Hepatocyte (in vitro differentiated cells): ENCODE data around the gene TPGS1. TPM values are rescaled to one million over a fixed set of nuclear protein-coding genes. Genes with fewer than 3 reads are reported as not detected.

Source experiments
- DNase-seq: peaks from one replicate; pipeline ENCODE4 v3.0.0-alpha.2; 2016; ENCODE audit warnings: low spot score
- H2AFZ ChIP-seq: fragments of 200-600 bp; sonication (generic); 2 replicates; pipeline ENCODE4 v1.6.0; 2016; ENCODE audit warnings: antibody characterized with exemption, mild to moderate bottlenecking
- H3K27ac ChIP-seq: fragments of 200-600 bp; sonication (generic); 2 replicates; pipeline ENCODE4 v1.5.1; 2016; ENCODE audit warnings: mild to moderate bottlenecking
- H3K27me3 ChIP-seq: fragments of 200-600 bp; sonication (generic); 2 replicates; pipeline ENCODE4 v1.6.1; 2016
- H3K36me3 ChIP-seq: fragments of 200-600 bp; sonication (generic); replicated peaks from 2 replicates; pipeline ENCODE4 v1.5.1; 2016; ENCODE audit warnings: low read depth; ENCODE audit not compliant: insufficient read depth
- H3K4me1 ChIP-seq: fragments of 200-600 bp; sonication (generic); 2 replicates; pipeline ENCODE4 v1.5.1; 2016; ENCODE audit warnings: mild to moderate bottlenecking, moderate library complexity; ENCODE audit not compliant: insufficient read depth
- H3K4me2 ChIP-seq: fragments of 200-600 bp; sonication (generic); 2 replicates; pipeline ENCODE4 v1.6.0; 2016
- H3K4me3 ChIP-seq: fragments of 200-600 bp; sonication (generic); 2 replicates; pipeline ENCODE4 v1.5.1; 2016; ENCODE audit warnings: mild to moderate bottlenecking
- H3K79me2 ChIP-seq: fragments of 200-600 bp; sonication (generic); 2 replicates; pipeline ENCODE4 v1.6.0; 2017; ENCODE audit warnings: mild to moderate bottlenecking
- H3K9me2 ChIP-seq: fragments of 200-600 bp; sonication (generic); replicated peaks from 2 replicates; pipeline ENCODE4 v1.6.0; 2017; ENCODE audit warnings: mild to moderate bottlenecking; ENCODE audit not compliant: insufficient read depth
- H3K9me3 ChIP-seq: fragments of 200-600 bp; sonication (generic); 2 replicates; pipeline ENCODE4 v1.5.1; 2016; ENCODE audit warnings: low read depth, mild to moderate bottlenecking
- H4K20me1 ChIP-seq: fragments of 200-600 bp; sonication (generic); 2 replicates; pipeline ENCODE4 v1.6.0; 2016; ENCODE audit warnings: mild to moderate bottlenecking; ENCODE audit not compliant: insufficient read depth, poor library complexity, severe bottlenecking
- CTCF ChIP-seq: fragments of 200-600 bp; sonication (generic); IDR thresholded peaks from 2 replicates; pipeline ENCODE4 v1.5.1; 2016; ENCODE audit warnings: antibody characterized with exemption, mild to moderate bottlenecking; ENCODE audit not compliant: poor library complexity
- EZH2 ChIP-seq: fragments of 200-600 bp; sonication (generic); IDR thresholded peaks from 2 replicates; pipeline ENCODE4 v1.6.1; 2016; ENCODE audit warnings: antibody characterized with exemption, mild to moderate bottlenecking, borderline replicate concordance
- EZH2phosphoT487 ChIP-seq: fragments of 200-600 bp; sonication (generic); IDR thresholded peaks from one replicate; pipeline ENCODE4 v1.6.1; 2018; ENCODE audit warnings: antibody characterized with exemption, mild to moderate bottlenecking, low read depth, moderate library complexity; ENCODE audit not compliant: unreplicated experiment, severe bottlenecking
- WGBS: methylation state at CpG from one replicate; pipeline ENCODE4 v1.1.6; 2016; ENCODE audit warnings: low lambda C conversion rate; ENCODE audit errors: missing lambda C conversion rate; 5-methylcytosine and 5-hydroxymethylcytosine counted together
- polyA plus RNA-seq: library from polyadenylated mRNA; unstranded; fragments of >200 nt; fragmentation: Nextera tagmentation; extraction: Ambion mirVana; gene quantifications from 2 replicates; pipeline ENCODE4 v1.2.1, GENCODE V29; 2016
- total RNA-seq: library from RNA; depleted of rRNA; stranded (reverse); fragments of >200 nt; gene quantifications from 2 replicates; pipeline ENCODE4 v1.2.3, GENCODE V29; 2014

Gene TPGS1
- total and polyA plus RNA-seq, 2 experiments from 2014 or later: 44.9 to 61.0 TPM

GRCh38 chr19:508204-509150 lies 1.2 kb downstream of the TPGS1 start:
- 76% methylated on average over 31 of the region's 32 CpGs for whole genome bisulfite sequencing
- peaks cover 21% of the 10 kb centered on the region for H3K79me2 ChIP-seq
- no peak overlapping the region for H2AFZ ChIP-seq
- peaks cover 32% of the 10 kb centered on the region for H3K4me1 ChIP-seq
- peak overlapping the region; percentile 90 for H3K4me2 ChIP-seq
- H3K9me2 ChIP-seq: no peaks in the 10 kb centered on the region
- H4K20me1 ChIP-seq: no peaks in the 10 kb centered on the region
- peak overlapping the region; percentile 81 for H3K27ac ChIP-seq
- H3K4me3 ChIP-seq: peak overlapping the region; percentile 84
- H3K36me3 ChIP-seq: no peaks in the 10 kb centered on the region
- H3K9me3 ChIP-seq: no peaks in the 10 kb centered on the region
- no peak for DNase-seq
- H3K27me3 ChIP-seq: no peaks in the 10 kb centered on the region
- TF ChIP-seq EZH2 (no peak), EZH2phosphoT487 (no peak), CTCF (no peak)

GRCh38 chr19:510606-511100 lies 3.4 kb downstream of the TPGS1 start:
- WGBS: 11% methylated on average over 21 of the region's 21 CpGs
- Histone ChIP-seq H3K36me3 (no peaks in the 10 kb centered on the region), H3K4me3 (no peak overlapping the region), H2AFZ (peak overlapping the region; percentile 6), H3K4me1 (peaks cover 32% of the 10 kb centered on the region), H3K4me2 (peak overlapping the region; percentile 67), H3K9me2 (no peaks in the 10 kb centered on the region), H3K9me3 (no peaks in the 10 kb centered on the region), H4K20me1 (no peaks in the 10 kb centered on the region), H3K79me2 (peaks cover 33% of the 10 kb centered on the region), H3K27me3 (no peaks in the 10 kb centered on the region), H3K27ac (peak overlapping the region; percentile 94)
- DNase-seq: peak; percentile 95
- TF ChIP-seq EZH2phosphoT487 (no peak), CTCF (peak; percentile 99), EZH2 (no peak)

GRCh38 chr19:511101-511851 lies 4.0 kb downstream of the TPGS1 start:
- no peaks in the 10 kb centered on the region for H3K36me3 ChIP-seq
- peaks cover 34% of the 10 kb centered on the region for H3K4me1 ChIP-seq
- no peaks in the 10 kb centered on the region for H4K20me1 ChIP-seq
- 38% methylated on average over 30 of the region's 30 CpGs for WGBS
- H3K9me3 ChIP-seq: no peaks in the 10 kb centered on the region
- H3K4me3 ChIP-seq: no peak overlapping the region
- H2AFZ ChIP-seq: peak overlapping the region; percentile 6
- H3K79me2 ChIP-seq: peaks cover 33% of the 10 kb centered on the region
- peak overlapping the region; percentile 94 for H3K27ac ChIP-seq
- DNase-seq: peak; percentile 74
- peak overlapping the region; percentile 67 for H3K4me2 ChIP-seq
- H3K27me3 ChIP-seq: no peaks in the 10 kb centered on the region
- TF ChIP-seq EZH2: no peak
- TF ChIP-seq EZH2phosphoT487: no peak
- TF ChIP-seq CTCF: no peak
- H3K9me2 ChIP-seq: no peaks in the 10 kb centered on the region
